Tongue (tissue), 3 donors: ENCODE data around the gene DYNLT2B. TPM values are rescaled to one million over a fixed set of nuclear protein-coding genes. Genes with fewer than 3 reads are reported as not detected.
"Not testable (repeated sequence)": the region's sequence is repeated elsewhere in the genome, so short reads cannot be mapped to it uniquely, and the experiment has no call there.

Experiments
- DNase-seq: peaks from one replicate; pipeline ENCODE4 v3.0.0-alpha.2; 2015
- small RNA-seq: library from RNA; depleted of rRNA; stranded (forward); fragments of <200 nt; gene quantifications from one replicate; pipeline ENCODE3, GENCODE V24; 2014; ENCODE audit warnings: low replicate concordance
- total RNA-seq: library from RNA; depleted of rRNA; stranded (reverse); fragments of >200 nt; gene quantifications from one replicate; pipeline ENCODE4 v1.2.3, GENCODE V29; 2014

Gene DYNLT2B
- total RNA-seq, 1 donor from 2014 or later = 1.8 TPM

GRCh38 chr3:196270499-196270898 is 47.5 kb downstream of the DYNLT2B start:
- no peak for DNase-seq

DNA sequence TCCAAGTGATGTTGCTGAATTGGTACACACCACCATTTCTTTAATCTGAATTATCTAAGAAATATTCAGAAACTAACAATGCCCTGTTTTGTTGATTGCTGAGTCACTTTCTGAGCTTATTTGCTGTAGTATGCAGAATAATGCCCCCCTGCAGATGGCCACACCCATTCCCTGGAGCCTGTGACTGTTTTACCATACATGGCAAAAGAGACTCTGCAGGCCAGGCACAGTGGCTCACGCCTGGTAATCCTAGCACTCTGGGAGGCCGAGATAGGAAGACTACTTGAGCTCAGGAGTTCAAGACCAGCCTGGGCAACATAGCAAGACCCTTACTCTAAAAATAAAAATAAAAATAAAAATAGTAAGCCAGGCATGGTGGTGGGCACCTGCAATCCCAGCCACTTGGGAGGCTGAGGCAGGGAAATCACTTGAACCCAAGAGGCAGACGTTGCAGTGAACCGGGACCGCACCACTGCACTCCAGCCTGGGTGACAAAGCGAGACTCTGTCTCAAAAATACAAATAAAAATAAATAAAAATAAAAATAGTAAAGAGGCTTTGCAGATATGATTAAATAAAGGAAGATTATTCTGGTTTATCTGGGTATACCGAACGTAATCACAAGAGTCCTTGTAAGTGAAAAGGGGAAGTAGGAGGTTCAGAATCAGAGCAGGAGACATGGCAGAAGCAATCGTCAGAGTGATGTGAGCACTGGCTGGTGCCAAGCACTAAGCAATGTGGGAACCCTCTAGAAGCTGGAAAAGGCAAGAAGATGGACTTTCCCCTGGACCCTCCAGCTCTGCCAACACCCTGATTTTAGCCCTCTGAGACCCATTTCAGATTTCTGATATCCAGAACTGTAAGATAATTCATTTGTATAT is 49.5 kb downstream of the DYNLT2B start:
- no peak for DNase-seq

GRCh38 chr3:196263819-196264218 is 54.2 kb downstream of the DYNLT2B start:
- DNase-seq = no peak

DNA sequence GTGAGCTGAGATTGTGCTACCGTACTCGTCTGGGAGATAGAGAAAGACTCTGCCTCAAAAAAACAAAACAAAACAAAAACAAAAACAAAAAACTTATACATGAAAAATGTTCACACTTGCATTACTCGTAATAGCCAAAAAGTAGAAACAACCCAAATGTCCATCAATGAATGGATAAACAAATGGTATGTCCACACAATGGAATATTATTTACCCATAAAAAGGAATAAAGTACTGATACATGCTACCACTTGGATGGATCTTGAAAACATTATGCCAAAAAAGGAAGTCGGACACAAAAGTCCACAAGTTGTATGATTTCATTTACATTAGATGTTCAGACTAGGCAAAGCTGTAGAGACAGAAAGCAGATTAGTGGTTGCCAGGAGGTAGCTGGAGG is 57.3 kb downstream of the DYNLT2B start:
- DNase-seq = no peak

DNA sequence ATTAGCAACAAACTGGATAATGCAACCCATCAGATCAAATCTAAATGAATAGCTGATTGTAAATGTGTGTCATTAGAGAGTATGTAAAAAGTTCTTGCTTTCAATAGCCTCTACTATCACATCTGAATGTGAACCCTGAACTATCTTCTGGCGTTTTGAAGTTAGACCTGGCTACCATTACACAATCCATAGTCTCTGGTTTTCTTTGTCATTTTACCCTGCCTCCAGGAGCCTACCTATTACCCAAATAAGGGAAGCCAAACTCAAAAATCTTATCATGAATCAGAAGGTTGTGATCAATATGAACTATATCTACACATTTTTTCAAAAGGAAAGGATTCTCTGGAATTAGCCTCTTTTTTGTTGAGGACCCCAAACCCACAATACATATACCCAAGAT is 62.3 kb downstream of the DYNLT2B start:
- no peak for DNase-seq

GRCh38 chr3:196254376-196255283 is 63.4 kb downstream of the DYNLT2B start:
- no peak for DNase-seq

GRCh38 chr3:196251918-196252317 is 66.1 kb downstream of the DYNLT2B start:
- no peak for DNase-seq

GRCh38 chr3:196246612-196247308 is 71.3 kb downstream of the DYNLT2B start:
- DNase-seq = no peak

GRCh38 chr3:196244166-196244565 is 73.9 kb downstream of the DYNLT2B start:
- DNase-seq = not testable (repeated sequence)

DNA sequence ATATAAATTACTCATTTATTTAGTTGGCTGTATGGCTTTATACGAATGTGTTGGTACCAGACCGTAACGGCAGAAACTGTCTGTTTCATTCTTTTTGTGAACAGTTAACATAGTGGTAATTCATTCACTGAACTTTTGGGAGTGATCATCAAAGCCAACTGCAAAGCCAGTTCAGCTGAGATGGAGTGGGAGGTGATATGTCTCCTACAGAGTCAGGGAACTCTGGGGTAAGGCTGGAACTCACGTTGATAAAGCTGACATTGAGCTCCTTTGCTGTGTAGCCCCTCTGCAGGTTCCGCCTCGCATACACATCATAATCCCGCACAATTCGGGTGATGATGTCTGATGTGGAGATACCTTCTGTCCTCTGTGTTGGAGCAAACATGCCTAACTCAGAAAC is 76.3 kb downstream of the DYNLT2B start:
- no peak for DNase-seq

Small RNA genes lying within 50 kb of the gene (small RNA-seq; reads per million reads assigned to genes)
- gene AC069257.2 (not detected), gene RNU6-910P (not detected)

Other genes starting within 250 kb of the DYNLT2B start
- gene TFRC, start 236.2 kb downstream of the DYNLT2B start, total RNA-seq = 110 TPM
- not detected for gene ZDHHC19, start 106.8 kb downstream of the DYNLT2B start, total RNA-seq
- not detected for gene SLC51A, start 101.7 kb downstream of the DYNLT2B start, total RNA-seq
- 65.0 TPM for gene PCYT1A, start 30.5 kb downstream of the DYNLT2B start, total RNA-seq
- gene TM4SF19, start 20.1 kb upstream of the DYNLT2B start, total RNA-seq = not detected
- 26.1 TPM for gene UBXN7, start 114.2 kb upstream of the DYNLT2B start, total RNA-seq
- gene RNF168, start 185.5 kb upstream of the DYNLT2B start, total RNA-seq = 18.8 TPM
- gene SMCO1, start 197.1 kb upstream of the DYNLT2B start, total RNA-seq = 19.6 TPM